Fibroblast of lung (primary cell): ENCODE data around the gene TCAF1. TPM values are rescaled to one million over a fixed set of nuclear protein-coding genes. Genes with fewer than 3 reads are reported as not detected.
A peak's percentile ranks its signal among the peaks of the same experiment; 100 is the strongest.

ENCODE experiments used
- DNase-seq, 2 donors: peaks; one replicate each; pipeline versions ENCODE4 v3.0.0 to v3.0.0-alpha.2; 2010; ENCODE audit warnings: low read depth in 2 of 2
- H2AFZ ChIP-seq: 2 replicates; pipeline ENCODE4 v1.5.1; 2012; ENCODE audit warnings: low read length, control low read depth, inconsistent platforms
- H3K27ac ChIP-seq: 2 replicates; pipeline ENCODE4 v1.5.1; 2011; ENCODE audit warnings: low read length, control low read depth; ENCODE audit not compliant: insufficient read depth
- H3K27me3 ChIP-seq: 2 replicates; pipeline ENCODE4 v1.5.1; 2011; ENCODE audit warnings: mild to moderate bottlenecking, low read length; ENCODE audit not compliant: control insufficient read depth, insufficient read depth
- H3K36me3 ChIP-seq: 2 replicates; pipeline ENCODE4 v1.5.1; 2011; ENCODE audit warnings: low read length; ENCODE audit not compliant: control insufficient read depth, insufficient read depth
- H3K4me1 ChIP-seq: 2 replicates; pipeline ENCODE4 v1.5.1; 2011; ENCODE audit warnings: low read length; ENCODE audit not compliant: control insufficient read depth, insufficient read depth; ENCODE audit errors: extremely low read depth
- H3K4me2 ChIP-seq: 2 replicates; pipeline ENCODE4 v1.5.1; 2011; ENCODE audit warnings: low read length, control low read depth; ENCODE audit not compliant: insufficient read depth; ENCODE audit errors: extremely low read depth
- H3K4me3 ChIP-seq, 4 experiments: fragments of 200-600 bp in 1 of 4; sonication (generic) in 1 of 4; replicated peaks in 1 of 4; 2 replicates each; pipeline ENCODE4 v1.5.1; 2011 to 2016; ENCODE audit warnings: low read length in 4 of 4, low read depth in 3 of 4, mild to moderate bottlenecking in 3 of 4, control low read depth in 2 of 4, inconsistent platforms in 1 of 4, mixed read lengths in 1 of 4; ENCODE audit not compliant: insufficient read depth in 1 of 4; ENCODE audit errors: control extremely low read depth in 1 of 4
- H3K79me2 ChIP-seq: 2 replicates; pipeline ENCODE4 v1.5.1; 2012; ENCODE audit warnings: mild to moderate bottlenecking, low read length, inconsistent platforms; ENCODE audit not compliant: control insufficient read depth, insufficient read depth
- H3K9ac ChIP-seq: 2 replicates; pipeline ENCODE4 v1.5.1; 2011; ENCODE audit warnings: mild to moderate bottlenecking, low read length, control low read depth; ENCODE audit not compliant: insufficient read depth
- H3K9me3 ChIP-seq: 2 replicates; pipeline ENCODE4 v1.5.1; 2012; ENCODE audit warnings: low read depth, low read length; ENCODE audit not compliant: control insufficient read depth, insufficient read depth
- H4K20me1 ChIP-seq: 2 replicates; pipeline ENCODE4 v1.5.1; 2011; ENCODE audit warnings: low read length; ENCODE audit not compliant: control insufficient read depth, insufficient read depth; ENCODE audit errors: extremely low read depth
- EZH2 ChIP-seq: IDR thresholded peaks from 2 replicates; pipeline ENCODE4 v1.5.1; 2012; ENCODE audit warnings: low read length, control low read depth, mild to moderate bottlenecking; ENCODE audit errors: missing control alignments
- polyA plus RNA-seq, 2 donors: library from polyadenylated mRNA; depleted of rRNA in 1 of 2; stranded (reverse) in 1 of 2; unstranded in 1 of 2; fragments of >200 nt; gene quantifications; 2 replicates each; pipeline ENCODE4 v1.2.1, GENCODE V29; 2011 to 2012; ENCODE audit warnings: missing spikeins in 1 of 2
- total RNA-seq: library from RNA; depleted of rRNA; stranded (reverse); fragments of >200 nt; gene quantifications from 2 replicates; pipeline ENCODE4 v1.2.1, GENCODE V29; 2014
- TF ChIP-seq, protein P1 (sequence below), 2 donors: IDR thresholded peaks in 1 of 2; conservative IDR thresholded peaks in 1 of 2; 1 replicate in 1 of 2; 2 replicates in 1 of 2; pipeline ENCODE4 v1.5.1; 2011 to 2012; ENCODE audit warnings: low read length in 2 of 2, control low read depth in 1 of 2, inconsistent platforms in 1 of 2, low read depth in 1 of 2, mild to moderate bottlenecking in 1 of 2

Gene TCAF1
- total and polyA plus RNA-seq, 2 donors (not counting 1 experiment from before 2014, with no cell fraction given): 61.2 to 65.6 TPM

DNA sequence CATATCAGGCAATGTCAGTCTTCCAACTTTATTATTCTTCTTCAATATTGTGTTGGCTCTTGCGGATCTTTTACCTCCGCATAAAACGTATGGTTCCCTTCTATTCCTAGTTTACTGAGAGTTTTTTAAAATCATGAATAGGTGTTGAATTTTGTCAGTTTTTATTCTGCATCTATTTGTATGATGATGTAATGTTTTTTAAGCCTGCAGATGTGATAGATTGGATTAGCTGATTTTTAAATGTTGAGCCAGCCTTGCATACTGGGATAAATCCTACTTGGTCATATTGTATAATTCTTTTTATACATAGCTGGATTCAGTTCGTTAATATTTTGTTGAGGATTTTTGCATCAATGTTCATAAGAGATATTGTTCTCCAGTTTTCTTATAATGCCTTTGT is 43.4 kb upstream of the TCAF1 start:
- no peaks in the 10 kb centered on the region for H4K20me1 ChIP-seq
- DNase-seq: no peak
- TF ChIP-seq, protein P1, sequence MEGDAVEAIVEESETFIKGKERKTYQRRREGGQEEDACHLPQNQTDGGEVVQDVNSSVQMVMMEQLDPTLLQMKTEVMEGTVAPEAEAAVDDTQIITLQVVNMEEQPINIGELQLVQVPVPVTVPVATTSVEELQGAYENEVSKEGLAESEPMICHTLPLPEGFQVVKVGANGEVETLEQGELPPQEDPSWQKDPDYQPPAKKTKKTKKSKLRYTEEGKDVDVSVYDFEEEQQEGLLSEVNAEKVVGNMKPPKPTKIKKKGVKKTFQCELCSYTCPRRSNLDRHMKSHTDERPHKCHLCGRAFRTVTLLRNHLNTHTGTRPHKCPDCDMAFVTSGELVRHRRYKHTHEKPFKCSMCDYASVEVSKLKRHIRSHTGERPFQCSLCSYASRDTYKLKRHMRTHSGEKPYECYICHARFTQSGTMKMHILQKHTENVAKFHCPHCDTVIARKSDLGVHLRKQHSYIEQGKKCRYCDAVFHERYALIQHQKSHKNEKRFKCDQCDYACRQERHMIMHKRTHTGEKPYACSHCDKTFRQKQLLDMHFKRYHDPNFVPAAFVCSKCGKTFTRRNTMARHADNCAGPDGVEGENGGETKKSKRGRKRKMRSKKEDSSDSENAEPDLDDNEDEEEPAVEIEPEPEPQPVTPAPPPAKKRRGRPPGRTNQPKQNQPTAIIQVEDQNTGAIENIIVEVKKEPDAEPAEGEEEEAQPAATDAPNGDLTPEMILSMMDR (conservative IDR thresholded peaks at IDR 0.05 in 1 of 2, IDR thresholded peaks at IDR 0.05 in 1 of 2; ENCODE audit: low read depth in 1 of 2, low read length in 2 of 2): no peak
- TF ChIP-seq EZH2: no peak
- no peaks in the 10 kb centered on the region for H3K79me2 ChIP-seq
- no peak overlapping the region for H3K27ac ChIP-seq
- H3K36me3 ChIP-seq: no peaks in the 10 kb centered on the region
- no peak overlapping the region for H3K4me3 ChIP-seq
- H3K4me1 ChIP-seq: no peaks in the 10 kb centered on the region
- no peaks in the 10 kb centered on the region for H3K27me3 ChIP-seq
- H3K9ac ChIP-seq: no peak overlapping the region
- no peak overlapping the region for H2AFZ ChIP-seq
- no peaks in the 10 kb centered on the region for H3K9me3 ChIP-seq
- H3K4me2 ChIP-seq: no peak overlapping the region

DNA sequence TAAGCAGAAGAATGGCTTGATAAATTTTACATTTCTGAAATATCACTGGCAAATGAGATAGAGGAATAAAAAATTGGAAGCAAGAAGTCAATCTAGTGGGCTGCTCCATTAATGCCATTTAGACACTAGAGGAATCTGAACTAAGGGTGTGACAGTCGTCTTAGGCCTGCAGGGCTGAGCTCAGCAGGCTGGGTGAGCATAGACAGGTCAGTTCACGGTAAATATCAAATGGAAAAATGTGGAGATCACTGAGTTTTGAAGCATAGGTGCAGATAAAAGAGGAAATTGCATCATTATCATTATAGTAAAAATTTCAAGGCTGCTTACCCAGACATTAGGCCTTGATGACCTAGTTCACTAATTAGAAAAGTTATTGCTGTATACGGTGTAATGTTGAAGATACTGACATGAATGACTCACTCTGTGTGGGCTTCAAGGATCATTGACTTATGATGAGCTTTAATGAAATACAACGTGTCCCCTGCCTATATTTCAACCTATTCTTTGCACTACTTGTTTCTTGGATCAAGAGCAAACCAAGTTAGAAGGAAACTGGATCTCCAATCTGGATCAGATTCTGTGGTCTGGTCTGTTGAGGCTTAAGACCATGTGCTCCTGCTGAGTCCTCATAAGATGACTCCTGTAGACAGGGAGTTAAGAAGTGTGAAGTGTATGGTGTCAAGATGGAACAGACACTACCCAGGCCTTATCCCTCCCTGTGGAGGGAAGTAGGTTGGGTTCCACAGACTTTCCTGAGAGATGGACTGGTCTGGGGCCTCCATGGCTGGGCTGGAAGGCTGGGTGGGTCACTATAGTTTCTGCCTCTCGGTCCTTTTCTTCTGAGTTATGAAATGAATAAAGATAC is 36.6 kb upstream of the TCAF1 start:
- H3K9me3 ChIP-seq: no peaks in the 10 kb centered on the region
- no peak for DNase-seq
- H3K36me3 ChIP-seq: no peaks in the 10 kb centered on the region
- no peaks in the 10 kb centered on the region for H3K27me3 ChIP-seq
- no peak overlapping the region for H2AFZ ChIP-seq
- no peak overlapping the region for H3K9ac ChIP-seq
- no peak overlapping the region for H3K4me2 ChIP-seq
- no peak overlapping the region for H3K4me3 ChIP-seq
- no peaks in the 10 kb centered on the region for H3K79me2 ChIP-seq
- no peak for TF ChIP-seq EZH2
- TF ChIP-seq, protein P1 (conservative IDR thresholded peaks at IDR 0.05 in 1 of 2, IDR thresholded peaks at IDR 0.05 in 1 of 2; ENCODE audit: low read depth in 1 of 2, low read length in 2 of 2): no peak
- H3K27ac ChIP-seq: no peak overlapping the region
- H3K4me1 ChIP-seq: peaks cover 6% of the 10 kb centered on the region
- H4K20me1 ChIP-seq: no peaks in the 10 kb centered on the region

DNA sequence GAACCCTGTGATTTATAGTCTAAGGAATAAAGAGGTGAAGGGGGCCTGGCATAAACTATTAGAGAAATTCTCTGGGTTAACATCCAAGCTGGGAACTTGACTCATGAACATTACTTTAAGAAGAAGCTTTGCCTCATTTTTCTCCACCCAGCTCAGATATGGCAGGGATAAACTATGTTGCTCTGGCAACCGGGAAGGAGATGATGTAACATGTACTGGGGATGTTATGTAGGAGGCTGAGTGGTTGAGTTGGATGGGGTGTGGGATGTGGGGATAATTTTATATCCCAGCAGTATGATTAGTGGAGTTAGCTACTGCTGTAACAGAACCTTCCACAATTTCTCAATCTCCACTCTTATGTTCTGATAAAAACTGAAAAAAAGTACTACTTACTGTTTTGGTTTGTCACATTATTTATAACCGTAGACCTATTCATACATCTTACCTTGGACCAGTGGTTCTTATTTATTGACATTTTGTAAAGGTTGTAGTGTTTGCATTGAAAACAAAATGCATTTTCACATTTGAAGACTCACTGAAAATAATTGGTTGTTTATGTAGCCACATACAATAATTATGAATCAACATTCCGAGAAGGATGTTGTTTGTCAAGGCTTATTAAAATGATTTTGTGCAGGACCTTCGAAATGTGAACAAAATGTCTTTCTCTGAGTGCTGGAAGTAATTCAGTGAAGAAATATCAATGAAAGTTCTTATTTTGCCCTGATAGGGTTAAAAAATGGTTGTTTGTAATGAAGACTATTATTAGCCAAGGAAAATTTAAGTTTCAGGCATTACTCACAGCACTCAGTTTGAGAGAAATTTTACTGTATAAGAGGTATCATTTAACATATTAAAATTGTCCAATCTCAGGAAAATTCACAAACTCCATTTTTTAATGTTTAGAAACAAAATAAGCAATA is 34.4 kb upstream of the TCAF1 start:
- peak; percentile 54 to 80 for DNase-seq
- H3K79me2 ChIP-seq: no peaks in the 10 kb centered on the region
- no peak overlapping the region for H3K4me3 ChIP-seq
- H2AFZ ChIP-seq: no peak overlapping the region
- H3K4me2 ChIP-seq: no peak overlapping the region
- H4K20me1 ChIP-seq: no peaks in the 10 kb centered on the region
- H3K36me3 ChIP-seq: no peaks in the 10 kb centered on the region
- H3K27me3 ChIP-seq: no peaks in the 10 kb centered on the region
- TF ChIP-seq, protein P1 (conservative IDR thresholded peaks at IDR 0.05 in 1 of 2, IDR thresholded peaks at IDR 0.05 in 1 of 2; ENCODE audit: low read depth in 1 of 2, low read length in 2 of 2): no peak
- TF ChIP-seq EZH2: no peak
- no peak overlapping the region for H3K9ac ChIP-seq
- peak overlapping the region; percentile 65 for H3K27ac ChIP-seq
- no peaks in the 10 kb centered on the region for H3K9me3 ChIP-seq
- peaks cover 6% of the 10 kb centered on the region for H3K4me1 ChIP-seq
